Measurements from ENCODE around the gene PIK3C2A.

PIK3C2A gene

GRCh38 chr11:17161515-17161914, 46.3 kb downstream of the PIK3C2A start:
- no peak for DNase-seq (ENCODE audit: low read depth)

GRCh38 chr11:17159441-17159840, 48.3 kb downstream of the PIK3C2A start:
- DNase-seq (ENCODE audit: low read depth) = no peak

All from HS-27A (cell line).